Amniotic stem cell (primary cell): ENCODE measurements around the gene SPACA7.

ENCODE experiments used
- DNase-seq: peaks from one replicate; lab custom pipeline; 2025; lab: John Stamatoyannopoulos, UW

SPACA7 gene

DNA sequence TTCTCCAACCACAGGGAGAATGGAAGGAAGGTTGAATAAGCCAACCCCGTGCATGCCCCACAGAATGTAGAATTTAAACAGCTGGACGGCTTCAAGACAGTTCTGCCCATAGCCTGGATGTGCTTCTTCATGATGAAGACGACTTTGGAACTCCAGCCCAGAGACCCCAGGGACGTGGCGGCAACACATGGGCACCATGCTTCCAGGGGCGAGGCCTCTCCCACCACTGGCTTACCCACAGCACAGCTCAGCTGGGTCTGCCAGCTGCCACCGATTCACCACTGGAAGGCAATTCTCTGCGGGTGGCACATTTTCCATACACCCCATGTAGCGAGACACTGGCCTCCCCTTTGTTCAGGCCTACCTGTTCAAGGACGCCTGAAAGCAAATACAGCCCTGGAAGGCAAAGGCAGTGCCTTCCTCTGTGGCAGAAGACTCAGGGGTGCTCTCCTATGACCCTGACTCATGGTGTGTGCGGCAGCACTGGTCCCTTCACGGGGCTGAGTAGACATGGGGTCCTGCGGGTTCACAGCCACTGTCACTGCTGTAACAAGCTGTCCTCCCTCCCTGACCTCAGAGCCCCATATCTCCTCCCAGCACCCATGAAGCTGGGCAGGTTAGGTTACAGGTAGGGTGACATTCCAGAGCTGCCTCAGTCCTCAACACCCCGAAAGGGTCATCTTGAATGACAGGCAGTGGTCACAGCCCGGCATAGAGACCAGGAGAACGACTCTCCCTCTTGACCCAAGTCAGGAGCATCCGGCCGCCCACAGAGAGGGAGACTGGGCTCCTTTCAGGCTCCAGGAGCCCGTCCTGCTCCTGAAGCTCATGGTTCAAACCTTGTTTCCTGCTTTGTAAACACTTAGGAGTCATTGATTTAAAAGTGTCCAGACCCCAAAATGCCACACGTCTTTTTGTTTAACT lies 72.7 kb downstream of the SPACA7 start:
- DNase-seq: no peak

GRCh38 chr13:112449545-112449930 lies 73.4 kb downstream of the SPACA7 start:
- no peak for DNase-seq

DNA sequence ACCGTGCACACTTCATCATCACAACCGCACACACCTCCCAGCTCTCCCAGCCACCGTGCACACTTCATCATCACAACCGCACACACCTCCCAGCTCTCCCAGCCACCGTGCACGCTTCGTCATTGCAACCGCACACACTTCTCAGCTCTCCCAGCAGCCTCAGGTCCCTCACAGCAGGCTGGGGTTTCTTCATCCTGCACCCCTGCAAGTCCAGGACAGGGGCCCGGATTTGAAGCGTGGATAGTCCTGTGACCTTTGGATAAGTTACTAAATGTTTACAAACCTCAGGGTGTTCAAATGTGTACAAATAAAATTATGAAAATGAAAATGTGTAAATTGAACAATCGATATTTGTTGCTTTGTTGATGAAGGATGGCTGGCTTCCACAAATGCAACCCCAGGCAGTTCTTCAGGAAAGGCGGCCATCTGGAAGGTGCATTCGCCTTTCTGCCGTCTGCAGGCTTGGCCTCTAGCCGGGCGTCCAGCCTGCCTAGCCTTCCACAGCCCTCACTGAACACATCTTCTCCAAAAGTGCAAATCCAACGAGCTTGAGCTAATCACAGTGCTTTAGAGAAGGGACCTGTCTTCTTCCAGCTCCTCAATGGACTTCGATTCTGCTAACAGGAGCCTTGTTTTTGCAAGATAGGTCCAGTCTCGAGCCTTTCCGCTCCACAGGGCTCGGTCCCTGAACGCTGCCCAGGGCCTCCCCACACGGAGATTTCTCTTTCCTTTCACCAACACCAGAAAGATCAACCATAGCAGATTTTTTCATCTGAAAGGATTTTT lies 74.2 kb downstream of the SPACA7 start:
- DNase-seq: no peak

DNA sequence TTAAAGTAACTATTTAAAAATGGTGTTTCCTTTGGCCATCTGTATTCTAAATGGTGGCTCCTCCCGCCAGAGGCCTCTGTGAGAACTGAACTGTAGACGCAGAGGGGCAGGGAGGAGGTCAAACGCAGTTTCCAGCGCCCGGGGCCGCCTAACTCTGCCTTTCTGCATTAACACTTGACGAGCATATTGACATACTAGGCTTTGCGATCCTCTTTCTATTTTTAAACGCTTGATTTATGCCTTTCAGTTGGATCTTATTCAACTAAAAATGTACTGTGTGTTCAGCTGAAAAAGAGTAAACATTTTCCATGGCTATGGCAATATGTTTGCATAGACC lies 74.7 kb downstream of the SPACA7 start:
- DNase-seq: no peak

DNA sequence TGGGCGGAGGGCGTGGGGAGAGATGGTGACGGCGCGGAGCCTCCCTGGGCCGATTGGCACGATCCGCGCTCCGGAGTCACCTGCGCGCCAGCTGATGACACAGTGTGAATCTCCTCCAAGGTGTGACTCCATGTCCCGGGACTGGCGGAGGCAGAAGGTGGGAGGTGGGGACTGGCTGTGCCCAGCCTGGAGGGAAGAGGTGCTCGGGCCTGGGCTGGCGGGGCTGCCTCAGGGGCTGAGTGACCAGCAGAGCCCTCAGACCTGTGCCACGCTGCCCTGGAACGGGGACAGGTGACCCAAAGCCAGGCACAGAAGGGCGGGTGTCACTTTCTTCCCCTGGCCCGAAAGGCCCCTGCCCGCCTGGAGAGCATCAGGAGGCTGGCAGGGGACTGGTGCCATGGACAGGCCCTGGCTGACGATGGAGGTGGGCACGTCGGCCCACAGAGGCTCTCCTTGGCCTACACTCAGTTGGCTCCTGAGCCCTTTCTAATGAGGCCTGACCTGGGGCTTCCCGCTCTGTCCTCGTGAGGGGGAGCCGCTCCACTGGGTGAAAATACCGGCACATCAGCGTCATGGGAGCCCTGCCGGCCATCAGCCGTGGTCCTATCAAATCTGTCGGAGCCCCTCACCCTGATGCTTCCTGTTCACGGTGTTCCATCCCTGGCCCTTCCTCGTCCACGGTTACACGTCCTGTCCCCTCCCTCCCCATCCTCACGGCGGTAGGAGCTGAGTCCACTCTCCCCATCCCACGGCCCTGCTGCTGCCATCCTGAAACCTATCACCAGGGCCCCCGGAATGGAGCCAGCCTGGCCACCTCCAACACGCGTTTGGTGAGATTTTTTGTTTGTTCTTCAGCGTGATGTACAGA lies 75.6 kb downstream of the SPACA7 start:
- no peak for DNase-seq

- no peak for DNase-seq
These were observed 76.4 kb downstream of the SPACA7 start for GRCh38 chr13:112452380-112453206.

GRCh38 chr13:112453207-112453829 lies 77.2 kb downstream of the SPACA7 start:
- no peak for DNase-seq

GRCh38 chr13:112453874-112454647 lies 77.9 kb downstream of the SPACA7 start:
- DNase-seq: no peak

DNA sequence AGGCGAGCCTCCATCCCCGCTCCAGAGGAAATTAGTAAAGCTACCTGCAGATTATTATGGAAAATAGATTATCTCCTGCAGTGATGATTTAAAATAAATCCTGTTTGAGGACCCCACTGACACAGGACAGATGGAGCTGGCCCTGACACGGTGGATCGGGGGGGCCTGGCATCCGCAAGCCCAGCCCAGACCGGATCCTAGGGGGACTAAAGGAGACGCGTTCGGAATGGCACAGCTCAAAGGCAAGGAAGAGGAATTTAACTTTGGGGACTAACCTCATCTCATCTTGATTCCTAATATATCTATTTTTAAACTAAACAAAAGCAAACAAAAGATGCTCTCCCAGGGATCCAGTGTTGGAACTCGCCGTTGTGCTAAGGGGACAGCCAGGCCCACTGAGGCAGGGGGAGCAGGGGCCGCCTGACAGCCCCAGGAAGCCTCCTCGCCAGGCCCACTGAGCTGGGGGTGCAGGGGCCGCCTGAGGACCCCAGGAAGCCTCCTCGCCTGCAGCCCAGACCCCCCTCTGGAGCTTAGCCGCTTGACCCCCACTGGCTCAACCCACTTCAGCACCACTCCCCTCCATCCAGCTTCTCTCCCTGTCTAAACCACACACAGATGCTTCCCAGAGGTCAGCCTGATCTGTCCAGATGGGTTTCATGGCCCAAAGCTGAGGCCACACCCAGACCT lies 78.6 kb downstream of the SPACA7 start:
- DNase-seq: no peak

DNA sequence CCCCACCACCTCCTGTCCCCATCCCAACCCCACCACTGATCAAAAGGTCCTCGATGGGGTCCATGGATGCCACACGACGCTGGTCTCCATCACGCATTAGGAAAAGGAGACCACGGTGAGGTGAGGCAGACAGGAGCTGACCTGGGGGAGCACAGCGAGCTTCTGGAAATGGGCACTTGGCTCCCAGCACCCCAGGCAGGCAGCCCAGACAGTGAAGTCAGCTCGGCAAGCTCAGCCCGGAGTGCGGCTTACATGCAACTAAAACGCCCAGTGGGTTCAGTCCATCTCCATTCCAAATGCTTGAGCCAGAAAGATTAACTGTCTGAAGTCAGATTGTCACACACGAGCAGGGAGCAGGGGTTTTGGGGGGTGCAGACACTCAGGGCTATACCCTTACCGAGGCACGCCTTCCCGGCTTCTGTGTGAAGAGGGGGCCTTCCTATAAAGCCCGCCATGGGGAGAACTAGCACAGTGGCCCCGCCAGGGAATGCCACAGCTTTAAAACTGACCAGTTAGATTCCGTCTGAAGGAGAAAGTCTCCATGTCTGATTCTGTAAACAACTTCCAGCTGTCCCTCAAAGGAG lies 79.4 kb downstream of the SPACA7 start:
- DNase-seq: no peak

DNA sequence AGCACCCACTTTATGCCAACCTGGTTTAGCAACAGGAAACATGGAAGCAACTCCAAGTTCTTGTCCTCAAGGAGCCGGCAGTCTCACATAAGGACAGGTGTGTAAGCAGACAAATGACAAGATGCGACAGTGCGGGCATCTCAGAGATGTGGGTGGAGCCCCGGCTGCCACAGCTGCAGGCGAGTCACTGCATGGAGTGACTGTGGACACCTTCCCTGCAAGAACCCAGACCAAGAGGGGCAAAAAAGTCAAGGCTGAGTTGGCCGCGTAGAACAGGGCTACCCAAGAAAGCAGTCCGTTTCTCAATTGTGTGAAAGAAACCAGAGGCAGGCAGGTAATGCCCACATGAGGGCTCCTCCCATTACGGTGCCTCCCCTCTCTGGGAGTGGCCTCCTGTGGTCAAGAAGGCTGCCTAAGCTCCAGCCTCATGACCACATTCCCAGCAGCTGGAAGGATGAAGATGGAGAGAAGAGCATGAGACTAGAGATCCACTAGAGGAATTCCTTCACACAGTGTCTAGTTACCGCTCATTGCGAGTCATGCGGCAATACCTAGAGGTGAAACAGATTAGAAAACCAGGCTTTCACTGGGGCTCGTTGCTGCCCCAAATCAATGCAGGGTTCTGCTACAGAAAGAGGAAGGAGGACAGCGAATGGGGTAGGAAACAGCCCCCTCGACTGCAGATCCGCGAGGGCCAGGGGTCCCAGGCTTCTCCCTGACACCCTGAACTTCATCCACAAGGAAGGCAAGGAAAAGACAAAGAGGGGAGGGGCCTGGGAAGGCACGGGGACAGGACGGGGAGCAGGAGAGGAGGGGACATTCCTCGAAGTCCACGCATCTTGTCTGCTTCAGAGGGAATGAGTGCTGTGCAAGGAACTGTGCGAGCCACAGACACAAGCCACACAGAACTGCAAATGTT lies 80.2 kb downstream of the SPACA7 start:
- DNase-seq: no peak

DNA sequence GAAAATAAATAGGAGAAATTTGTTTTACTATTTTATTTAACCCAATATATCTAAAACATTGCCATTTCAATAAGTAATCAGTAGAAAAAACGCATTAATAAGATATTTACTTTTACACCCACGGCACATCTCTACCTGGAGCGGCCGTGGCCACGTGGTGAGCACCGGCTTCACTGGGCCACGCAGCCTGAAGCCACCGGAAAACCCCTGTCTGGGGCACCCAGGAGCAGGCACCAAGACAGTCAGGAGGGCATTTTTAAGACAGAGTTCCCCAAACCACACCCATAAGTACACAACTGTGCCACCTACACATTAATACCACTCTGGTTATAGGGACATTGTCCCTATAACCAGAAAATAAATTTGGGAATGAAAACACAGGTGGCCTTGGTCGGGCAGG lies 80.9 kb downstream of the SPACA7 start:
- DNase-seq: no peak

DNA sequence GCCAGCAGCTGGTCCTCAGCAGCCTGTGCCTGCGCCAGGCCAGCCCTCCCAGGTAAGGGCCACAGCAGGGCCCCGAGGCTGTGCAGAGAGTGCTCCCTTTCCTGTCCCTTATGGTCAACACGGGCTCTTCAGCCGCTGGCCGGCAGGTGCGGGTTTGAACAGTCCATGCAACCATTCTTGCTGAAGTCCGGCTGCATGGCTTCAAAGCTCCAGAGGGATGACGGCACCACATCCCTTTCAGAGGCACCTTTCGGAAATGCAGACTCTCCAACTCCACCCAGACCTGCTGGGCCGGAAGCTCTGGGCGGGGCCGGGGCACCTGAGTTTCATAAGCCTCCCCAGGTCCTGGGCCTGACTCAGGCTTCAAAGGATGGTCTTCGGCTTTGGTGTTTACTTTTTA lies 81.3 kb downstream of the SPACA7 start:
- DNase-seq: no peak

DNA sequence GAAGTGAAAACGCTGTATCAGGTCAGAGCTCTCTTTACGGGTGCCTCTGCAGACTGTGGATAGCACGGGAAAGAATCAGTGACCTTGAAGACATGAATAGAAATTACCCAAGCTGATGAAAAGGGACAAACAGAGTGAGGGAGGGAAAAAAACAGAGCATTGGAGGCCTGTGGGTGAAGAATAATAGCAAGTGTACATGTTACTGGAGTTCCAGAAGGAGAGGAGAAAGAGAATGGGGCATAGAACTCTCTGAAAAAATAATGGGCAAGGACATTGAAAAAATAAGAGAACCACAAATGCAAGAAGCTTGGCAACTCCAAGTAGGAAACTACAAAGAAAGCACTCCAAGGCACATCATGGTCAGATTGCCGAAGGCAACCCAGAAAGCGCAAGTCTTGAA lies 86.3 kb downstream of the SPACA7 start:
- DNase-seq: no peak

GRCh38 chr13:112464720-112465119 lies 88.6 kb downstream of the SPACA7 start:
- no peak for DNase-seq

DNA sequence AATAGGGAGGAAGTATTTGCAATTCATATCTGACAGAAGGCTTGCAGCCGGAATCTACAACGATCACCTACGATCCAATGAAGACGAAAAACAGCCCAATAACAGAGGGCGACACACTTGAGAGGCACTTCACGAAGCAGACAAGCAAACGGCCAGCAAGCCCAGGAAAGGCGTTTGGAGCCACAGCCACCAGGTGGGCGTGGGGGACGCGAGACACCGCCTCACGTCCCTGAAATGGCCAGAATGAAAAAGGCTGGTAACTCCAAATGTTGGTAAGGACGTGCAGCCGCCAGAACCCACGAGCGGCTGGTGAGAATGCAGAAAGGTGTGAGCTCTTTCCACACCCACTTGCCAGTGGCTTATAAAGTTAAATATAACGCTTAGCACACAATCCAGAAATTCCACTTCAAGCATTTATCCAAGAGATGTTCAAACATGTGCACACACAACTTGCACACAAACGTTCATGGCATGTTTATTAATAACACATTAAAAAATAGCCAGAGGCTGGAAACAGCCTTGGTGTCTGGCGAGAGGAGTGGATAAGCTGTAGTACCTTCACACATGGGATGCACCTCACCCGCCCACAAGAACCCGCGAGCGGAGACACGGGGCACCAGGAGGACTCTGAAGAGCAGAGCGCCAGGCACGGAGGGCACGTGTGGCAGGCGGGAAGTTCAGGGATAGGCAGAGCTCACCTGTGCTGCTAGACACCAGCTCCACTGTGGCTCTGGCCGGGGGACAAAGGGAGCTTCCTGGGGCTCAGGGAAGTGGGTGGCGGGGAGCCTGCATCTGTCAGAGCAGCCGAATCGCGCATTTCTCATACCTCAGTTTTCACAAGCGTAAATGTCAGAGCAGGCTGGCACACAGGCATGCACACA lies 89.3 kb downstream of the SPACA7 start:
- DNase-seq: no peak
